Mucosa of gallbladder (tissue), 1 donor: ENCODE data around the gene SNAPC3. TPM values are rescaled to one million over a fixed set of nuclear protein-coding genes. Genes with fewer than 3 reads are reported as not detected.
"Not testable (repeated sequence)": the region's sequence is repeated elsewhere in the genome, so short reads cannot be mapped to it uniquely, and the experiment has no call there.

ENCODE experiments used
- DNase-seq: peaks from one replicate; pipeline ENCODE4 v3.0.0-alpha.2; 2020; ENCODE audit warnings: low spot score
- total RNA-seq: library from RNA; stranded (reverse); gene quantifications from one replicate; pipeline ENCODE4 v1.2.1, GENCODE V29; 2021
- donor health status: DM: no; HTN: no; CAD: no.

Gene SNAPC3
- total RNA-seq, 1 donor from 2014 or later = 36.5 TPM

- no peak for DNase-seq
These were observed 732 bp downstream of the SNAPC3 start for GRCh38 chr9:15423231-15423985.

GRCh38 chr9:15426019-15426418 is 3.3 kb downstream of the SNAPC3 start:
- DNase-seq = no peak

GRCh38 chr9:15427702-15428101 is 5.0 kb downstream of the SNAPC3 start:
- DNase-seq = not testable (repeated sequence)

GRCh38 chr9:15430920-15431844 is 8.5 kb downstream of the SNAPC3 start:
- DNase-seq = peak; percentile 33

- no peak for DNase-seq
These were observed 10.5 kb downstream of the SNAPC3 start for GRCh38 chr9:15433191-15433590.

GRCh38 chr9:15433661-15434060 is 11.0 kb downstream of the SNAPC3 start:
- DNase-seq = no peak

GRCh38 chr9:15438891-15439290 is 16.2 kb downstream of the SNAPC3 start:
- no peak for DNase-seq

- DNase-seq = not testable (repeated sequence)
These were observed 19.2 kb downstream of the SNAPC3 start for GRCh38 chr9:15441841-15442240.

- DNase-seq = not testable (repeated sequence)
These were observed 19.6 kb downstream of the SNAPC3 start for GRCh38 chr9:15442264-15442663.

- DNase-seq = no peak
These were observed 21.5 kb downstream of the SNAPC3 start for GRCh38 chr9:15444141-15444540.

GRCh38 chr9:15453956-15454355 is 31.3 kb downstream of the SNAPC3 start:
- no peak for DNase-seq

- no peak for DNase-seq
These were observed 38.4 kb downstream of the SNAPC3 start for GRCh38 chr9:15461056-15461455.

- no peak for DNase-seq
These were observed 38.9 kb downstream of the SNAPC3 start for GRCh38 chr9:15461601-15462000.

GRCh38 chr9:15468145-15468544 is 45.5 kb downstream of the SNAPC3 start:
- DNase-seq = no peak

GRCh38 chr9:15469406-15469805 is 46.7 kb downstream of the SNAPC3 start:
- no peak for DNase-seq

GRCh38 chr9:15469862-15470261 is 47.2 kb downstream of the SNAPC3 start:
- DNase-seq = no peak

- DNase-seq = no peak
These were observed 53.4 kb downstream of the SNAPC3 start for GRCh38 chr9:15475923-15476536.

- no peak for DNase-seq
These were observed 57.4 kb downstream of the SNAPC3 start for GRCh38 chr9:15480028-15480427.

- no peak for DNase-seq
These were observed 59.5 kb downstream of the SNAPC3 start for GRCh38 chr9:15482146-15482545.

GRCh38 chr9:15484802-15485201 is 62.1 kb downstream of the SNAPC3 start:
- DNase-seq = no peak

- DNase-seq = no peak
These were observed 63.4 kb downstream of the SNAPC3 start for GRCh38 chr9:15485836-15486666.
